K562 (cell line): ENCODE results near the gene TMEM168. TPM values are rescaled to one million over a fixed set of nuclear protein-coding genes. Genes with fewer than 3 reads are reported as not detected.

Experiments used
- ATAC-seq: fragments of 200-7000 bp; cut with Tn5 transposase; 3 replicates; pipeline ENCODE4 v1.9.1; 2020; ENCODE audit warnings: moderate library complexity
- BruUV-seq: library from RNA; stranded (reverse); fragments of 400-500 nt; replicated peaks from 2 replicates; lab custom pipeline; 2021; lab: Mats Ljungman, UMichigan
- CTCF ChIA-PET: fragments of 300-600 bp; formaldehyde crosslinking; extraction: SDS; loops from one replicate; lab custom pipeline; 2021; ENCODE audit warnings: low intra/inter-chr PET ratio; lab: Yijun Ruan, JAX
- POLR2A ChIA-PET: fragments of 300-600, 350-650 bp; sonication (Branson Sonifier 250); formaldehyde crosslinking; extraction: SDS; loops from one replicate; lab custom pipeline; 2021; ENCODE audit warnings: antibody characterized with exemption, inconsistent platforms; lab: Yijun Ruan, JAX
- DNase-seq, 4 experiments: peaks; one replicate each; pipeline versions ENCODE4 v3.0.0 to v3.0.0-alpha.2; 2011 to 2018; ENCODE audit warnings: low spot score in 3 of 4, mixed read lengths in 3 of 4; ENCODE audit errors: extremely low read depth in 1 of 4
- FAIRE-seq: peaks from 2 replicates; lab custom pipeline; 2011; peaks lifted over from hg19 to GRCh38; lab: Jason Lieb, UNC
- H2AFZ ChIP-seq: 2 replicates; pipeline ENCODE4 v1.6.0; 2011; ENCODE audit warnings: low read depth, low read length, control low read depth, inconsistent platforms
- H3K27ac ChIP-seq: fragments of 200-600 bp; 3 replicates; pipeline ENCODE4 v1.8.0; 2011; ENCODE audit warnings: low read depth, mild to moderate bottlenecking, control low read depth, inconsistent platforms, low read length, moderate library complexity, mixed read lengths; ENCODE audit errors: extremely low read depth
- H3K27me3 ChIP-seq, 2 experiments: fragments of 300-600 bp in 1 of 2; 2 replicates in 1 of 2; 3 replicates in 1 of 2; pipeline versions ENCODE4 v1.6.0 to v1.8.0; 2011; ENCODE audit warnings: inconsistent platforms in 2 of 2, low read length in 2 of 2, mild to moderate bottlenecking in 1 of 2, mixed read lengths in 1 of 2, moderate library complexity in 1 of 2; ENCODE audit not compliant: control insufficient read depth in 2 of 2, insufficient read depth in 2 of 2
- H3K36me3 ChIP-seq: fragments of 300-600 bp; 3 replicates; pipeline ENCODE4 v1.8.0; 2011; ENCODE audit warnings: mild to moderate bottlenecking, low read length, inconsistent platforms; ENCODE audit not compliant: control insufficient read depth, insufficient read depth
- H3K4me1 ChIP-seq, 2 experiments: fragments of 200-600 bp in 1 of 2; replicated peaks in 1 of 2; 2 replicates in 1 of 2; 3 replicates in 1 of 2; pipeline versions ENCODE4 v1.5.1 to v1.8.0; 2011; ENCODE audit warnings: inconsistent platforms in 2 of 2, low read length in 2 of 2, mild to moderate bottlenecking in 1 of 2, mixed read lengths in 1 of 2, moderate library complexity in 1 of 2; ENCODE audit not compliant: control insufficient read depth in 2 of 2, insufficient read depth in 2 of 2
- H3K4me2 ChIP-seq: 2 replicates; pipeline ENCODE4 v1.6.1; 2011; ENCODE audit warnings: low read length, control low read depth, inconsistent platforms, mixed read lengths; ENCODE audit not compliant: insufficient read depth
- H3K4me3 ChIP-seq: fragments of 200-600 bp; sonication (generic), shearing (Covaris generic); 2 replicates; pipeline ENCODE4 v1.5.1; 2016; ENCODE audit warnings: control low read depth, inconsistent platforms
- H3K79me2 ChIP-seq: fragments of 200-600 bp; 3 replicates; pipeline ENCODE4 v1.8.0; 2011; ENCODE audit warnings: low read length, inconsistent platforms; ENCODE audit not compliant: control insufficient read depth, insufficient read depth
- H3K9ac ChIP-seq, 2 experiments: 2 replicates each; pipeline versions ENCODE4 v1.6.0 to v1.6.1; 2011; ENCODE audit warnings: low read depth in 2 of 2, low read length in 2 of 2, control low read depth in 1 of 2, inconsistent platforms in 1 of 2, mild to moderate bottlenecking in 1 of 2, mixed read lengths in 1 of 2; ENCODE audit not compliant: insufficient read depth in 1 of 2
- H3K9me1 ChIP-seq: one replicate; pipeline ENCODE4 v1.6.0; 2011; ENCODE audit warnings: inconsistent platforms, mild to moderate bottlenecking, low read length, moderate library complexity; ENCODE audit not compliant: control insufficient read depth, insufficient read depth
- H3K9me3 ChIP-seq: replicated peaks from 2 replicates; pipeline ENCODE4 v1.5.1; 2011; ENCODE audit warnings: low read depth, low read length, inconsistent platforms; ENCODE audit not compliant: control insufficient read depth, insufficient read depth
- H4K20me1 ChIP-seq: replicated peaks from 2 replicates; pipeline ENCODE4 v1.6.1; 2011; ENCODE audit warnings: low read length, inconsistent platforms, mixed read lengths; ENCODE audit not compliant: control insufficient read depth, insufficient read depth
- CTCF ChIP-seq, 3 experiments: IDR thresholded peaks in 2 of 3; conservative IDR thresholded peaks in 1 of 3; 2 replicates each; pipeline ENCODE4 v1.5.1; 2011 to 2012; ENCODE audit warnings: low read length in 3 of 3, mild to moderate bottlenecking in 3 of 3, control low read depth in 2 of 3, improper control_type of control experiment in 1 of 3, inconsistent platforms in 1 of 3, low read depth in 1 of 3, mixed read lengths in 1 of 3, moderate library complexity in 1 of 3; ENCODE audit not compliant: insufficient read depth in 2 of 3
- CTCFL ChIP-seq: IDR thresholded peaks from 2 replicates; pipeline ENCODE4 v1.6.1; 2011; ENCODE audit warnings: borderline replicate concordance, low read depth, mild to moderate bottlenecking, moderate library complexity, low read length; ENCODE audit not compliant: insufficient read depth, poor library complexity, severe bottlenecking
- ELF4 ChIP-seq: fragments of 450-650 bp; formaldehyde crosslinking; IDR thresholded peaks from 2 replicates; pipeline ENCODE4 v1.4.0; 2022; ENCODE audit warnings: missing genetic modification characterization
- EP400 ChIP-seq: fragments of 450-650 bp; IDR thresholded peaks from 2 replicates; pipeline ENCODE4 v1.6.1; 2017; ENCODE audit warnings: antibody characterized with exemption, mild to moderate bottlenecking, moderate library complexity
- RAD21 ChIP-seq, 2 experiments: fragments of 250-450 bp in 1 of 2; fragments of 450-650 bp in 1 of 2; sonication (Bioruptor Pico) in 1 of 2; formaldehyde crosslinking in 1 of 2; IDR thresholded peaks in 1 of 2; conservative IDR thresholded peaks in 1 of 2; 2 replicates each; pipeline versions ENCODE4 v1.4.0 to v1.8.0; 2020 to 2022; ENCODE audit warnings: mild to moderate bottlenecking in 2 of 2, moderate library complexity in 1 of 2
- REST ChIP-seq, 2 experiments: fragments of 450-650 bp; formaldehyde crosslinking in 1 of 2; IDR thresholded peaks; 2 replicates each; pipeline versions ENCODE4 v1.4.0 to v1.6.1; 2014 to 2020; ENCODE audit warnings: mild to moderate bottlenecking in 2 of 2, borderline replicate concordance in 1 of 2, low read depth in 1 of 2
- YY1 ChIP-seq, 3 experiments: IDR thresholded peaks; 2 replicates each; pipeline ENCODE4 v1.6.1; 2011; ENCODE audit warnings: low read length in 2 of 3, mild to moderate bottlenecking in 2 of 3, moderate library complexity in 2 of 3, borderline replicate concordance in 1 of 3, control low read depth in 1 of 3, low read depth in 1 of 3; ENCODE audit not compliant: insufficient read depth in 3 of 3, insufficient replicate concordance in 2 of 3, control insufficient read depth in 1 of 3, insufficient read length in 1 of 3; ENCODE audit errors: extremely low read depth in 1 of 3
- WGBS: fragments of 100-300 bp; shearing (Covaris generic); methylation state at CpG from one replicate; pipeline ENCODE4 v1.1.6; 2016; ENCODE audit warnings: low coverage, mixed read lengths; ENCODE audit not compliant: insufficient coverage; ENCODE audit errors: missing lambda C conversion rate; 5-methylcytosine and 5-hydroxymethylcytosine counted together
- in situ Hi-C: fragments of 300-500 bp; cut with MboI; formaldehyde crosslinking; loops from 4 replicates; pipeline ENCODE4 v1.15.0; 2018; ENCODE audit warnings: inconsistent platforms, mixed read lengths
- intact Hi-C: fragments of 100-400 bp; cut with micrococcal nuclease; formaldehyde crosslinking; loops from 2 replicates; pipeline ENCODE4 v1.14.2; 2022
- polyA plus RNA-seq, 8 experiments: library from polyadenylated mRNA; depleted of rRNA in 4 of 8; stranded (reverse) in 5 of 8; unstranded in 3 of 8; fragments of >200 nt; fragmentation: Nextera tagmentation in 2 of 8; fragmentation: Illumina TruSeq in 1 of 8; extraction: Ambion mirVana in 2 of 8; extraction: Trizol in 1 of 8; gene quantifications; 2 replicates each; pipeline versions ENCODE4 v1.2.1 to v1.2.3, GENCODE V29; 2011 to 2014; ENCODE audit warnings: inconsistent platforms in 1 of 8, missing spikeins in 1 of 8
- total RNA-seq, 7 experiments: library from RNA; depleted of rRNA in 6 of 7; stranded (reverse); fragments of >200 nt in 6 of 7; fragmentation: Illumina TruSeq in 2 of 7; extraction: Trizol in 2 of 7; gene quantifications; 2 replicates each; pipeline versions ENCODE4 v1.2.1 to v1.2.3, GENCODE V29; 2011 to 2021; ENCODE audit warnings: low replicate concordance in 1 of 7

The TMEM168 gene
- total and polyA plus RNA-seq, 9 of the 15 experiments (the other 6 are each of a cell fraction or from before 2014, with no cell fraction given) = 19.7 to 50.7 (median 25.4) TPM

GRCh38 chr7:112749775-112750174 is 40.4 kb downstream of the TMEM168 start:
- 23% methylated on average over 2 of the region's 2 CpGs for WGBS
- FAIRE-seq (no peak), ATAC-seq (peak; percentile 81), DNase-seq (peak in 2 of 4 experiments; percentile 16 to 33)
- no peaks in the 10 kb centered on the region for H3K79me2 ChIP-seq
- H2AFZ ChIP-seq = no peak overlapping the region
- in situ Hi-C loops = no loop called here
- H3K27me3 ChIP-seq = no peaks in the 10 kb centered on the region
- H3K9ac ChIP-seq = no peak overlapping the region
- H3K9me1 ChIP-seq = no peaks in the 10 kb centered on the region
- no peaks in the 10 kb centered on the region for H3K9me3 ChIP-seq
- H3K36me3 ChIP-seq = no peaks in the 10 kb centered on the region
- POLR2A ChIA-PET = interaction anchor here (1.3 kb wide), 1 partner anchor 9 kb away, joined by 6 read pairs; no protein-coding TSS in a partner anchor
- no peak overlapping the region for H3K4me3 ChIP-seq
- no peak overlapping the region for H3K4me2 ChIP-seq
- TF ChIP-seq CTCF (IDR thresholded peaks at IDR 0.05 in 2 of 3, conservative IDR thresholded peaks at IDR 0.05 in 1 of 3; ENCODE audit: insufficient read depth in 2 of 3, low read depth in 1 of 3, low read length in 3 of 3) = peak; percentile 36 to 55 (median 50); a peak in 4 of 6 replicates
- TF ChIP-seq YY1 (IDR thresholded peaks at IDR 0.05; ENCODE audit: borderline replicate concordance in 1 of 3, control insufficient read depth in 1 of 3, extremely low read depth in 1 of 3, insufficient read depth in 3 of 3, insufficient read length in 1 of 3, insufficient replicate concordance in 2 of 3, low read depth in 1 of 3, low read length in 2 of 3) = peak in 1 of 3 experiments; percentile 39
- no peak for TF ChIP-seq EP400
- peak; percentile 85 for TF ChIP-seq CTCFL
- peak in 1 of 2 experiments; percentile 36; a peak in 2 of 4 replicates for TF ChIP-seq RAD21 (CRISPR knock-in tag; conservative IDR thresholded peaks at IDR 0.05 in 1 of 2, IDR thresholded peaks at IDR 0.05 in 1 of 2)
- no peak for TF ChIP-seq ELF4
- peak; percentile 10; the same call in 1 of the 2 replicates for TF ChIP-seq REST (IDR thresholded peaks at IDR 0.05; ENCODE audit: borderline replicate concordance)
- no peak for TF ChIP-seq REST (CRISPR knock-in tag; IDR thresholded peaks at IDR 0.05; ENCODE audit: low read depth)
- H3K4me1 ChIP-seq = no peaks in the 10 kb centered on the region
- CTCF ChIA-PET = no interaction called here
- intact Hi-C loops = no loop called here
- no peak overlapping the region for H3K27ac ChIP-seq
- no TSS peak for BruUV-seq
- H4K20me1 ChIP-seq = no peaks in the 10 kb centered on the region
